HG03097 (cell line): ENCODE data around the gene ITGB7.

ENCODE experiments used
- ATAC-seq: cut with Tn5 transposase; IDR thresholded peaks from one replicate; pipeline ENCODE4 v1.9.1; 2021; ENCODE audit not compliant: unreplicated experiment, low FRiP score

Gene ITGB7, protein sequence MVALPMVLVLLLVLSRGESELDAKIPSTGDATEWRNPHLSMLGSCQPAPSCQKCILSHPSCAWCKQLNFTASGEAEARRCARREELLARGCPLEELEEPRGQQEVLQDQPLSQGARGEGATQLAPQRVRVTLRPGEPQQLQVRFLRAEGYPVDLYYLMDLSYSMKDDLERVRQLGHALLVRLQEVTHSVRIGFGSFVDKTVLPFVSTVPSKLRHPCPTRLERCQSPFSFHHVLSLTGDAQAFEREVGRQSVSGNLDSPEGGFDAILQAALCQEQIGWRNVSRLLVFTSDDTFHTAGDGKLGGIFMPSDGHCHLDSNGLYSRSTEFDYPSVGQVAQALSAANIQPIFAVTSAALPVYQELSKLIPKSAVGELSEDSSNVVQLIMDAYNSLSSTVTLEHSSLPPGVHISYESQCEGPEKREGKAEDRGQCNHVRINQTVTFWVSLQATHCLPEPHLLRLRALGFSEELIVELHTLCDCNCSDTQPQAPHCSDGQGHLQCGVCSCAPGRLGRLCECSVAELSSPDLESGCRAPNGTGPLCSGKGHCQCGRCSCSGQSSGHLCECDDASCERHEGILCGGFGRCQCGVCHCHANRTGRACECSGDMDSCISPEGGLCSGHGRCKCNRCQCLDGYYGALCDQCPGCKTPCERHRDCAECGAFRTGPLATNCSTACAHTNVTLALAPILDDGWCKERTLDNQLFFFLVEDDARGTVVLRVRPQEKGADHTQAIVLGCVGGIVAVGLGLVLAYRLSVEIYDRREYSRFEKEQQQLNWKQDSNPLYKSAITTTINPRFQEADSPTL

DNA sequence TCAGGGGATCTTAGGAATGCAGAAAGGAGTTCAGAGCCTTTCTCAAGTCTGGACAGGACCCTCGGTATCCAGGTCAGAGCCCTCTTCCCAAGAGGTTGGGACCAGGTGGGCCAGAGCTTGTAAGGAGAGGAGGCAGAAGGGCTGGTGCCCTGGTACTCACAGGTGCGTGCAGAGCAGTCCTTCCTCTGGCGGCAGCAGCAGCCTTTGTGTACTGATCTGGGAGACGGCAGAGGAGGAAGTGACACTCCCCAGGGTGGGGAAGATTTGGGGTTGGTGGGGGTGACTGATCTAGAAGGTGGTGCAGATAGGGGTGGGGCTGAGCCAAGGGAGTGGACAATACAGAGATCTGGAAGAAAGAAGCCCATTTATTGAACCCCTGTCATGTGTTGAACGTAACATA, at the start of gene ITGB7:
Gene ITGB7 (minus strand): TSS at position 210 of the 400 bp plus-strand sequence. CDS start 6,808 bp downstream, outside the sequence.
- ATAC-seq: peak; percentile 37

GRCh38 chr12:53255996-53256395, 48.9 kb upstream of the ITGB7 start:
- no peak for ATAC-seq

DNA sequence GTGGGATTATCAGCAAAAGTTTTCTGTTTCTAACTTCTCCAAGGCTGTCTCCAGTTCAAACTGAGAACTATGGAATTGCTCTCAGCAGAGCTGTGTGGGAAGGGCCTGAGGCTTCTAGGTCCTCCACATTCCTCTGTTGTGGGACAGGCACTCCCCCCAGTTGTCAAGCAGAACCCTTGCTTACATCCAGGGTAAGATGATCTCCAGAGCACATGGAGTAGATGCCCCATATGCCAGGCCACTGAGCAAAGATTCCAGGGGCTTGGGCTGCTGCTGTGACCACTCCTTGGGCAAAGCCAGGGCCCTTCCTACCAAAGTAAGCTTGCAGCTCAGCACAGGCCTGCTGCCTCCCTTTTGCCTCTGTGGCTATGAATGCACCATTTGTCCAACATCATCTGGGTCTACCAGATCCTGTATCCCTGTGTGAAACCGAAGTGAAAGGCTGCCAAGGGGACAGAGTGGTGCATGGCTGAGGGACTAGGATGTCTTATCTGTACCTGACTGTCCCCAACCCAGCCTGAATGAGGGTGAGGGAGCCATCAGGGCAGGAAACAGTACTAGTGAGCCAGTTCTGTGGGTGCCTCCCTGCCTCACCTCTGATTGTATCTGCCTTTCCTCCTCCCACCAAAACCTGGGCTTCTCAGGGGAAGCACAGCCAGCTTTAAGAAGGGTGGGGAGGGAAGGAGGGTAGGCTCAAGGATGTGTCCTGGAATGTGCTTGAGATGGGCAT, 47.9 kb upstream of the ITGB7 start:
- no peak for ATAC-seq

DNA sequence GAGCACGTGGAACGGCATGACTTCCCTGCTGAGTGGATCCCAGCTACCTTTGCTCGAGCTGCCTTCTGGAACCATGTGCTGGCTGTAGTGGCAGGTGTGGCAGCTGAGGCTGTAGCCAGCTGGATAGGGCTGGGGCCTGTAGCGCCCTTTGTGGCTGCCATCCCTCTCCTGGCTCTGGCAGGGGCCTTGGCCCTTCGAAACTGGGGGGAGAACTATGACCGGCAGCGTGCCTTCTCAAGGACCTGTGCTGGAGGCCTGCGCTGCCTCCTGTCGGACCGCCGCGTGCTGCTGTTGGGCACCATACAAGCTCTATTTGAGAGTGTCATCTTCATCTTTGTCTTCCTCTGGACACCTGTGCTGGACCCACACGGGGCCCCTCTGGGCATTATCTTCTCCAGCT, 46.2 kb upstream of the ITGB7 start:
- ATAC-seq: no peak

DNA sequence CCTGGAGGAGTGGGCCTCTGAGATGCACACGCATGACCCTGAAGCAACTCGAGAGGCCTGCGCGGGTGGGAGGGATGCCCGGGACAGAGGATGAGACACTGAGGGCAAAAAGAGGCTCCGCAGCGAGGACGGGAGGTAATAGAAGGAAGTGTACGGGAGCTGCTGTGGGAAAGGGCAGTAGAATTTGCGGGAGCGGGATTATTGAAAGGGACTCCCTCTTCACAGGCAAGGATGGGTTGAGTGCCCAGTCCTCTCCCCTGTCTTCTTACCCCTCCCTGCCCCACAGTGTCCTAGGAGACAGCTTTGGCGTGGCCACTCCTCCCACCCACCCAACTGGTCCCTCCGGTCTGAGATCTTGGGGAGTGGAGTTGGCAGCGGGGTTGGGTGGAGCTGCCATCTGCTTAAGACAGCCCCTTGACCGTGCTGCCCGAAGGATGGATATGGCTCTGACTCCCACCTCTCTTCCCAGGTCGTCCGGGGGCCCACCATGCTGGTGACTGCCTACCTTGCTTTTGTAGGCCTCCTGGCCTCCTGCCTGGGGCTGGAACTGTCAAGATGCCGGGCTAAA, 45.4 kb upstream of the ITGB7 start:
- ATAC-seq: peak; percentile 4

DNA sequence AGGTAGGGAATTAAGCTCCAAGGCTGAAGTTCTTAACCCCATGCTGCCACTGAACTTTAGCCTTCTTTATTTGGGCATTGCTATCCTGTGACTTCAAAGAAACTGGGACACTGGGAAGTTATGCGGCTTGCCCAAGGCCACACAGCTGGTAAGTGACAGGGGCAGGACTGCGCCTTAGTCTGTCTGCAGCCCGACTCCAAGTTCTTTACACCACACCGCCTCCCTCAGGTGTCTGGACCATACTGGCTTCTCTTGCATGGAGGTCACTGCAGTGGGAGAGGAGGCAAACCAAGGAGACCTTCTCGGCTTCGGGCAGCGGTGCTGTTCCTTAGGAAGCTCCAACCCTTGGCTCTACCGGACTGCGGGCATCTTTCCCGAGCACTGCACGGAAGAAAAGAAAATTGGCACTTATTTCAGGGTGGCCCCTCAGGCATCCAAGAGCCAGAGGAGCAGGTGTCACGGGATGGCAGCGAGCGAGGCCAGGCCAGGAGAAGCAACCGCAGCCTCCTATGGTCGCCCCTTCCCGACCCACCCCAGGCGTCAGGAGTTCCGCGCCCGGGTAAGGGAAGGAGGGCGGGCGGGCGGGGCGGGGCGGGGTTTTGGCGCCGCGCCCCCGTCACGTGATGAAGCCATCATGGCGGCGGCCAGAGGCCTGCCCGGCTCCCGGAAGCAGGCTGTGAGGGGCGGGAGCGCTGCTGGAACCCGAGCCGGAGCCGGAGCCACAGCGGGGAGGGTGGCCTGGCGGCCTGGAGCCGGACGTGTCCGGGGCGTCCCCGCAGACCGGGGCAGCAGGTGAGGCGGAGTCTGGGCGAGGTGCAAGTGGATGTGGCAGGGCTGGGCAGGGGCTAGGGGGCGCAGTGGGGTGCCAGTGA, 44.7 kb upstream of the ITGB7 start:
- peak; percentile 58 for ATAC-seq

DNA sequence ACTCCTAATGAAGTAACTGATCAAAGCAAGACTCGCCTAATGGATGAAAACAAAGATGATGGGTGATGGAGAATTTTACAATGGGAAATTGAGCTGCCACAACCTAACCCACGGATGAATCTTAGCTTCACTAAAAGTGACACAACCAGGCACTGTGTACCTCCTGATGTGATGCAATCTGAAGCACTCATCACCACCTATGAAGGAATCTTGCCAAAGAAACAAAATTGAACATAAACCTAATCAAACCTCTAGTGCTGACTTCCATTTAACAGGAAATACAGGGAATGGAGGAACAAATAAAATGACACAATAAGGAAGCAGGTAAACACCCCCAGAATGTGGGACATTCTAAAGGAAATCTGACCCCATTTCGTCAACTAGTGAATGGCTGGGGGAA, 38.2 kb upstream of the ITGB7 start:
- ATAC-seq: no peak

DNA sequence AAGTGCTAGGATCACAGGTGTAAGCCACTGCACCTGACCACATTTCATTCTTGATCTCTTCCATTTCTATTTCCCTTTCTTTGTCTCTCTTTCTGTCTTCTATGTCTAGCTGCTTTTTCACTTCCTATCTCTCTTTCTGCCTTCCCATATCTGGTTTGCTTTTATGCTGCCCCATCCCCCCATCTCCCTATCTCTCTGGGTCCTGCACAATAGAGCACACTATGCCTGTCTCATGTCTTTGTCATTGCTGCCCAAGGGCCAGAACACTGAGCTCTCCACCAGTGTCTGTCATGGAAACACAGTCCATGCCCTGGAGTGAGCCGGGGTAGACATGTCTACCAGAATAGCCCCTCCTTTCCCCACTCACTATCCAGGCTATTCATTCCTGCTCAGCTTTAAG, 37.3 kb upstream of the ITGB7 start:
- ATAC-seq: no peak

DNA sequence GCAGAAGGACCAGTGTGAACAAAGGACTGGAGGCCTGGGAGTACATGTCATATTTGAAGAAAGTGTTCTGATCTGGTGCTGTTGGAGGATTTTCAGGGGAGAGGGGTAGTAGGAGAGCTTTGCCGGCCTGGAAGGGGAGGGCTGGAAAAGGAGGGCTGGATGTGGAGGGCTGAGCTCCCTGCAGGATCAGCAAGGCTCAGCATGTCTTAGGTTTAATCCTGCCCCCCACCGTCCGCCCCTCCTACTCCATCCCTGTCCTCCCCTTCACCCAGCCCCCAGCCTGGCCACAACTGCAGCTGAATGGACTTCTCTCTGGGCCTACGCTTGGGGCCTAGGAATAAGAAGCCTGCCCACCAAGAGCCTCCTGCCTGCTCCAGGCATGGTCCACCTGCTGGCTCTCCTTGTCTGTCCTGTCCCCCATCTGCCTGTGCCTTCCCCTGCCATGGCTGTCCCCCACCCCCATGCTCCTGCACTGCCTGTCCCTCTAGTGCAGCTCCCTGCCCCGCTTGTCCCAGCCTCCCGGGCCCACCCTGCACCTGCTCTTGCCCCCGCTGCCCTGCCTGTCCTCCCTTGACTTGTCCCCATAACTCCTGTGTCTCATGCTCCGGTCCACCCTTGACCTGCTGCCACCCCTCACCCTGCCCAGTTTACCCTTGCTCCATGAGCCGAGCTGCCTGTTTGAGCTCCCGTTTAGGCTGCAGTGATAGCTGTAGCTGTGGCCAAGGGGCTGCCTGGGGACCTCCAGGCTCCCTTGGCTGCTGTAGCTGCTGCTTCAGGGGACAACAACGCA, 34.8 kb upstream of the ITGB7 start:
- ATAC-seq: no peak

- no peak for ATAC-seq
Measured at GRCh38 chr12:53239643-53240258, 32.7 kb upstream of the ITGB7 start.

GRCh38 chr12:53236443-53237111, 29.5 kb upstream of the ITGB7 start:
- ATAC-seq: no peak

- ATAC-seq: no peak
Measured at GRCh38 chr12:53235742-53236442, 28.8 kb upstream of the ITGB7 start.

- ATAC-seq: no peak
Measured at GRCh38 chr12:53235164-53235563, 28.1 kb upstream of the ITGB7 start.

DNA sequence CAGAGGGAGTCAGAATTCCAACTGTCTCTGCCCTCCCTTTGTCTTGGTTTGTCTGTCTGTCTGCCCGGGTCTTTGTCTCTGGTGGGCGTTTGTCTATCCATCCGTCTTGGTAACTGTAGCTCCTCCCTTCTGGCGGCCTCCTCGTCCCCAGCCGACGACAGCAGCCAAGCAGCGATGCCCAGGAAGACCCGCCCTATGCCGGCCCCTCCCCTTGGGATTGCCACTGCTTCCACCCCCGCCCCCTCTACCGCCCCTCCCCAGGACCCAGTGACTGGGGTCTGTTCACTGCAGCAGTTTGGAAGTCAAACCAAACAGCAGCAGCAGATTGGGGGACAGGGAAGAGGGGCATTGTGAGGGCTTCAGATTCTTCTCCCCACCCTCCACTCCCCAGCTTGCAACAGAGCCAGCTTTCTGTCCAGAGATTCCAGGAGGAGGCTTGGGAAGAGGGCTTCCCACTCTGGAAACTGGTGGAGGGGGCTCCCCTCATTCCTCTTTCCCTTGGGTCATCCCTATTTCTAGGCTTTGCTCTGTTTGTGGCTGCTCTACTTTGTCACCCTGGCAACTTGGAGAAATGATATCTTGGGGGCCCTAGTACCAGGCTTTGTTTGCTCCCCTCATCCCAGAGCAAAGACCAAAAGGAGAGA, 27.3 kb upstream of the ITGB7 start:
- ATAC-seq: no peak

DNA sequence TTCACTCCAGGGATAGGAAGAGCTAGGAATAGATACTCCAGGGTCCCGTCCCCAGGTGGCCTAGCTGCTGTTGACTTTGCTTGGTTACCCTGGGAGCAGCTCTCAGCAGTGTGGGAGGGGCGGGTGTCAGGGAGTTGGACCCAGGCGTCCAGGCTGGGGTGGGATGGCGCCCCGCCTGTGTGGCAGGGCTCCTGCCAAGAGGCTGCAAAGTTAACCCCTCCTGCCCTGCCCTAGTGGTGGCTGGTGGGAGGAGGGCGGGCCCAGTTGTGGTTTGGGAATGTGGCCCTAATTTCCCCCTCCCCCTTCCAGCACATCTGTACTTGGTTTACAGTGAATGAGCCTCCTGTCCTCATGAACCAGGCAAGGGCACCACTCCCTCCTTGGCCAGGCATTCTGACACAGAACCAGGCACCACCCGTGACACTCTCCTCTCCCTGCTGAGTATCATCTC, 26.6 kb upstream of the ITGB7 start:
- ATAC-seq: no peak

- no peak for ATAC-seq
Measured at GRCh38 chr12:53232646-53233461, 25.8 kb upstream of the ITGB7 start.
